HEK293 (cell line): Measurements from ENCODE around the gene CHCHD10.

ENCODE experiments used
- CTCF ChIA-PET: fragments of 350-600 bp; formaldehyde crosslinking; extraction: SDS; loops from one replicate; lab custom pipeline; 2021; ENCODE audit warnings: antibody characterized with exemption; lab: Yijun Ruan, JAX
- POLR2A ChIA-PET: fragments of 300-600 bp; formaldehyde crosslinking; extraction: SDS; loops from one replicate; lab custom pipeline; 2020; ENCODE audit warnings: antibody characterized with exemption, inconsistent platforms; lab: Yijun Ruan, JAX
- H3K27ac ChIP-seq: fragments of 200-500 bp; sonication (Bioruptor generic); 2 replicates; pipeline ENCODE4 v1.5.1; 2014; ENCODE audit warnings: low read depth, low read length, control low read depth, inconsistent platforms; ENCODE audit errors: extremely low read depth
- H3K36me3 ChIP-seq, 2 experiments: fragments of 200-500 bp in 1 of 2; sonication (Bioruptor generic) in 1 of 2; 1 replicate in 1 of 2; 2 replicates in 1 of 2; pipeline ENCODE4 v1.5.1; 2014 to 2017; ENCODE audit warnings: inconsistent platforms in 2 of 2, low read length in 2 of 2; ENCODE audit not compliant: control insufficient read depth in 2 of 2, insufficient read depth in 1 of 2
- H3K4me1 ChIP-seq: fragments of 200-500 bp; sonication (Bioruptor generic); 2 replicates; pipeline ENCODE4 v1.5.1; 2014; ENCODE audit warnings: mild to moderate bottlenecking, low read length, inconsistent platforms; ENCODE audit not compliant: control insufficient read depth, insufficient read depth
- H3K4me3 ChIP-seq: 2 replicates; pipeline ENCODE4 v1.5.1; 2011; ENCODE audit warnings: low read depth, mild to moderate bottlenecking, control low read depth, low read length, moderate library complexity
- H3K9me3 ChIP-seq: fragments of 200-500 bp; sonication (Bioruptor generic); 2 replicates; pipeline ENCODE4 v1.5.1; 2014; ENCODE audit warnings: low read depth, low read length, inconsistent platforms; ENCODE audit not compliant: control insufficient read depth, insufficient read depth
- BCL11B ChIP-seq: fragments of 450-650 bp; formaldehyde crosslinking; IDR thresholded peaks from 2 replicates; pipeline ENCODE4 v1.5.1; 2016; ENCODE audit warnings: low read depth, missing biosample characterization, missing genetic modification characterization
- ELK4 ChIP-seq: IDR thresholded peaks from 2 replicates; pipeline ENCODE4 v1.6.1; 2011; ENCODE audit warnings: mild to moderate bottlenecking, low read depth, low read length, borderline replicate concordance
- KLF16 ChIP-seq: fragments of 450-650 bp; formaldehyde crosslinking; IDR thresholded peaks from 2 replicates; pipeline ENCODE4 v1.5.1; 2017; ENCODE audit warnings: missing biosample characterization, missing genetic modification characterization
- PBX3 ChIP-seq: sonication (generic); formaldehyde crosslinking; IDR thresholded peaks from 2 replicates; pipeline ENCODE4 v1.8.1; 2022; ENCODE audit warnings: mild to moderate bottlenecking, moderate library complexity, missing genetic modification reagents
- PRDM1 ChIP-seq: fragments of 450-650 bp; formaldehyde crosslinking; IDR thresholded peaks from 2 replicates; pipeline ENCODE4; 2016; ENCODE audit warnings: missing biosample characterization, missing genetic modification characterization
- ZBTB17 ChIP-seq: fragments of 450-650 bp; formaldehyde crosslinking; IDR thresholded peaks from 2 replicates; pipeline ENCODE4 v1.5.1; 2016; ENCODE audit warnings: missing biosample characterization, missing genetic modification characterization
- ZBTB6 ChIP-seq: fragments of 450-650 bp; formaldehyde crosslinking; IDR thresholded peaks from 2 replicates; pipeline ENCODE4 v1.5.1; 2017; ENCODE audit warnings: missing biosample characterization, missing genetic modification characterization
- ZNF341 ChIP-seq: fragments of 450-650 bp; formaldehyde crosslinking; IDR thresholded peaks from 2 replicates; pipeline ENCODE4; 2016; ENCODE audit warnings: low read depth, missing biosample characterization, missing genetic modification characterization
- ZNF645 ChIP-seq: fragments of 450-650 bp; formaldehyde crosslinking; IDR thresholded peaks from 2 replicates; pipeline ENCODE4; 2016; ENCODE audit warnings: missing biosample characterization, missing genetic modification characterization
- ZNF660 ChIP-seq: fragments of 450-650 bp; IDR thresholded peaks from 2 replicates; pipeline ENCODE4 v1.5.1; 2018; ENCODE audit warnings: missing biosample characterization, mild to moderate bottlenecking, missing genetic modification characterization
- ZNF670 ChIP-seq: fragments of 450-650 bp; formaldehyde crosslinking; IDR thresholded peaks from 2 replicates; pipeline ENCODE4 v1.5.1; 2016; ENCODE audit warnings: missing biosample characterization, missing genetic modification characterization, low read depth
- ZNF768 ChIP-seq: fragments of 450-650 bp; formaldehyde crosslinking; IDR thresholded peaks from 2 replicates; pipeline ENCODE4 v1.5.1; 2018; ENCODE audit warnings: missing biosample characterization, mild to moderate bottlenecking, missing genetic modification characterization
- TF ChIP-seq, protein P1 (sequence below): fragments of 450-650 bp; formaldehyde crosslinking; conservative IDR thresholded peaks from 2 replicates; pipeline ENCODE4 v1.5.1; 2016; ENCODE audit warnings: low read depth, missing biosample characterization, missing genetic modification characterization
- TF ChIP-seq, protein P2 (sequence below): fragments of 450-650 bp; formaldehyde crosslinking; IDR thresholded peaks from 2 replicates; pipeline ENCODE4 v1.5.1; 2016; ENCODE audit warnings: missing biosample characterization, missing genetic modification characterization
- TF ChIP-seq, protein P3 (sequence below): fragments of 450-650 bp; formaldehyde crosslinking; IDR thresholded peaks from 2 replicates; pipeline ENCODE4 v1.5.1; 2016; ENCODE audit warnings: missing biosample characterization, missing genetic modification characterization

Gene CHCHD10

GRCh38 chr22:23777776-23778576, 10.2 kb upstream of the CHCHD10 start (continued):
- TF ChIP-seq ZNF645 (tag by site-specific recombination) = no peak
- no peak for TF ChIP-seq PRDM1 (tag by site-specific recombination)

DNA sequence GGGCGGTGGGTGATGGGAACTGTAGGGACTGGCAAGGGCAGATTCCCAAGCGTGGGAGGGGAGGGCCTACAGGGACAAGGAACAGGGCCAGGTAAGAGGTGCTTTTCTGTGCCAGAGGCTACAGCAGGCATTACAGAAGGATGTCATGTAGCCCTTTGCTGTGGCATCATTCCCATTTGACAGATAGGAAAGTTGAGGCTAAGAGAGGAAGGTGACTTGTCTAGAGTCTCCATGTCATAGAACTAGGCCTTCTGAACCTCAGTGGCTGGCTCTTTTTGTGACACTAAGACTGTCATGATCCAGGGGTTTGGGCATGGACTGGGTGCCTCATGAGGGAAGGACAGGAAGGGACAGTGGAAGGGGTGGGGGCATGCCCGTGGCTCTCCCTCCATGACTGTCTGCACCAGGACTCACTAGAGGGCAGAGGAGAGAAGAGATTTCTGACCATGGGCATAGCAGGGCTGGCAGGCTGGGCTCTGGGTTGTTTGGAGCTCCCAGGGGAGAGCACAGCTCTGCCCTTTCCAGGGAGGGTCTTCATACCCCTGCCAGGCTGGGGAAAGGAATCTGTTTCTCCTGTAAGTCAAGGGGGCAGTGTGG, 8.1 kb upstream of the CHCHD10 start:
- Histone ChIP-seq H3K27ac (no peak overlapping the region), H3K4me3 (no peak overlapping the region), H3K9me3 (no peaks in the 10 kb centered on the region)
- POLR2A ChIA-PET = interaction anchor here (0.7 to 2.4 kb wide), 3 partner anchors 59 to 82 kb away, joined by 4 to 11 read pairs (median 5); partner anchors contain the start of gene SLC2A11
- TF ChIP-seq, protein P1, sequence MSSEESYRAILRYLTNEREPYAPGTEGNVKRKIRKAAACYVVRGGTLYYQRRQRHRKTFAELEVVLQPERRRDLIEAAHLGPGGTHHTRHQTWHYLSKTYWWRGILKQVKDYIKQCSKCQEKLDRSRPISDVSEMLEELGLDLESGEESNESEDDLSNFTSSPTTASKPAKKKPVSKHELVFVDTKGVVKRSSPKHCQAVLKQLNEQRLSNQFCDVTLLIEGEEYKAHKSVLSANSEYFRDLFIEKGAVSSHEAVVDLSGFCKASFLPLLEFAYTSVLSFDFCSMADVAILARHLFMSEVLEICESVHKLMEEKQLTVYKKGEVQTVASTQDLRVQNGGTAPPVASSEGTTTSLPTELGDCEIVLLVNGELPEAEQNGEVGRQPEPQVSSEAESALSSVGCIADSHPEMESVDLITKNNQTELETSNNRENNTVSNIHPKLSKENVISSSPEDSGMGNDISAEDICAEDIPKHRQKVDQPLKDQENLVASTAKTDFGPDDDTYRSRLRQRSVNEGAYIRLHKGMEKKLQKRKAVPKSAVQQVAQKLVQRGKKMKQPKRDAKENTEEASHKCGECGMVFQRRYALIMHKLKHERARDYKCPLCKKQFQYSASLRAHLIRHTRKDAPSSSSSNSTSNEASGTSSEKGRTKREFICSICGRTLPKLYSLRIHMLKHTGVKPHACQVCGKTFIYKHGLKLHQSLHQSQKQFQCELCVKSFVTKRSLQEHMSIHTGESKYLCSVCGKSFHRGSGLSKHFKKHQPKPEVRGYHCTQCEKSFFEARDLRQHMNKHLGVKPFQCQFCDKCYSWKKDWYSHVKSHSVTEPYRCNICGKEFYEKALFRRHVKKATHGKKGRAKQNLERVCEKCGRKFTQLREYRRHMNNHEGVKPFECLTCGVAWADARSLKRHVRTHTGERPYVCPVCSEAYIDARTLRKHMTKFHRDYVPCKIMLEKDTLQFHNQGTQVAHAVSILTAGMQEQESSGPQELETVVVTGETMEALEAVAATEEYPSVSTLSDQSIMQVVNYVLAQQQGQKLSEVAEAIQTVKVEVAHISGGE (tag by site-specific recombination) = no peak
- TF ChIP-seq KLF16 (tag by site-specific recombination) = no peak
- TF ChIP-seq, protein P2, sequence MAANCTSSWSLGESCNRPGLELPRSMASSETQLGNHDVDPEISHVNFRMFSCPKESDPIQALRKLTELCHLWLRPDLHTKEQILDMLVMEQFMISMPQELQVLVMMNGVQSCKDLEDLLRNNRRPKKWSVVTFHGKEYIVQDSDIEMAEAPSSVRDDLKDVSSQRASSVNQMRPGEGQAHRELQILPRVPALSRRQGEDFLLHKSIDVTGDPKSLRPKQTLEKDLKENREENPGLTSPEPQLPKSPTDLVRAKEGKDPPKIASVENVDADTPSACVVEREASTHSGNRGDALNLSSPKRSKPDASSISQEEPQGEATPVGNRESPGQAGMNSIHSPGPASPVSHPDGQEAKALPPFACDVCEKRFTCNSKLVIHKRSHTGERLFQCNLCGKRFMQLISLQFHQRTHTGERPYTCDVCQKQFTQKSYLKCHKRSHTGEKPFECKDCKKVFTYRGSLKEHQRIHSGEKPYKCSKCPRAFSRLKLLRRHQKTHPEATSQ (tag by site-specific recombination) = no peak
- no peak for TF ChIP-seq ELK4
- TF ChIP-seq ZBTB6 (tag by site-specific recombination) = no peak
- no peak for TF ChIP-seq ZNF660 (tag by site-specific recombination)
- TF ChIP-seq ZBTB17 (tag by site-specific recombination) = no peak
- no peak for TF ChIP-seq BCL11B (tag by site-specific recombination)
- TF ChIP-seq ZNF341 = no peak
- TF ChIP-seq, all 188 proteins: peak for 0
- CTCF ChIA-PET = interaction anchor here (0.6 to 1.8 kb wide), 6 partner anchors 9 to 1006 kb away, joined by 3 to 9 read pairs (median 5); no protein-coding TSS in a partner anchor
- Histone ChIP-seq H3K36me3 (no peaks in the 10 kb centered on the region), H3K4me1 (peaks cover 3% of the 10 kb centered on the region)

- peaks cover 3% of the 10 kb centered on the region for H3K4me1 ChIP-seq
- H3K9me3 ChIP-seq = no peaks in the 10 kb centered on the region
- no peak overlapping the region for H3K27ac ChIP-seq
- H3K36me3 ChIP-seq = no peaks in the 10 kb centered on the region
- TF ChIP-seq PBX3 (CRISPR knock-in tag) (no peak), ZNF670 (tag by site-specific recombination) (no peak), ZNF768 (tag by site-specific recombination) (peak; percentile 84; the same call in 1 of the 2 replicates)
- TF ChIP-seq, protein P3, sequence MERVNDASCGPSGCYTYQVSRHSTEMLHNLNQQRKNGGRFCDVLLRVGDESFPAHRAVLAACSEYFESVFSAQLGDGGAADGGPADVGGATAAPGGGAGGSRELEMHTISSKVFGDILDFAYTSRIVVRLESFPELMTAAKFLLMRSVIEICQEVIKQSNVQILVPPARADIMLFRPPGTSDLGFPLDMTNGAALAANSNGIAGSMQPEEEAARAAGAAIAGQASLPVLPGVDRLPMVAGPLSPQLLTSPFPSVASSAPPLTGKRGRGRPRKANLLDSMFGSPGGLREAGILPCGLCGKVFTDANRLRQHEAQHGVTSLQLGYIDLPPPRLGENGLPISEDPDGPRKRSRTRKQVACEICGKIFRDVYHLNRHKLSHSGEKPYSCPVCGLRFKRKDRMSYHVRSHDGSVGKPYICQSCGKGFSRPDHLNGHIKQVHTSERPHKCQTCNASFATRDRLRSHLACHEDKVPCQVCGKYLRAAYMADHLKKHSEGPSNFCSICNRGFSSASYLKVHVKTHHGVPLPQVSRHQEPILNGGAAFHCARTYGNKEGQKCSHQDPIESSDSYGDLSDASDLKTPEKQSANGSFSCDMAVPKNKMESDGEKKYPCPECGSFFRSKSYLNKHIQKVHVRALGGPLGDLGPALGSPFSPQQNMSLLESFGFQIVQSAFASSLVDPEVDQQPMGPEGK (tag by site-specific recombination) = 0 out of 2 replicates have a peak, but pooled peaks have one; percentile 18
- no peak overlapping the region for H3K4me3 ChIP-seq
- CTCF ChIA-PET = interaction anchor here (0.7 to 1.8 kb wide), 6 partner anchors 8 to 121 kb away, joined by 3 to 9 read pairs (median 4); partner anchors contain the start of gene MIF
- POLR2A ChIA-PET = interaction anchor here (0.5 to 2.4 kb wide), 9 partner anchors 11 to 1225 kb away, joined by 3 to 11 read pairs (median 4); partner anchors contain the start of genes SLC2A11, SMARCB1 and ZNF70
Measured at GRCh38 chr22:23774922-23775436, 7.2 kb upstream of the CHCHD10 start.
